Osteoblast (primary cell): ENCODE measurements around the gene GRIN2A. TPM values are rescaled to one million over a fixed set of nuclear protein-coding genes. Genes with fewer than 3 reads are reported as not detected.

Experiments
- DNase-seq: peaks from one replicate; pipeline ENCODE4 v3.0.0; 2011; ENCODE audit warnings: low spot score, mixed read lengths; ENCODE audit not compliant: insufficient read length; ENCODE audit errors: missing footprints
- H2AFZ ChIP-seq: 2 replicates; pipeline ENCODE4 v1.6.0; 2011; ENCODE audit warnings: mild to moderate bottlenecking, low read length
- H3K27ac ChIP-seq: 2 replicates; pipeline ENCODE4 v1.5.1; 2011; ENCODE audit warnings: mild to moderate bottlenecking, low read depth, low read length, moderate library complexity
- H3K27me3 ChIP-seq: 2 replicates; pipeline ENCODE4 v1.6.0; 2012; ENCODE audit warnings: mild to moderate bottlenecking, control low read depth, inconsistent platforms, low read length, moderate library complexity; ENCODE audit not compliant: insufficient read depth
- H3K36me3 ChIP-seq: 2 replicates; pipeline ENCODE4 v1.5.1; 2011; ENCODE audit warnings: mild to moderate bottlenecking, low read length, control low read depth, moderate library complexity; ENCODE audit not compliant: insufficient read depth
- H3K4me1 ChIP-seq: 2 replicates; pipeline ENCODE4 v1.5.1; 2011; ENCODE audit warnings: mild to moderate bottlenecking, low read length, control low read depth, moderate library complexity; ENCODE audit not compliant: insufficient read depth
- H3K4me2 ChIP-seq: 2 replicates; pipeline ENCODE4 v1.6.0; 2011; ENCODE audit warnings: mild to moderate bottlenecking, low read length; ENCODE audit not compliant: insufficient read depth
- H3K4me3 ChIP-seq: fragments of 200-600 bp; sonication (generic); 3 replicates; pipeline ENCODE4 v1.5.1; 2012; ENCODE audit warnings: mild to moderate bottlenecking, low read length, inconsistent platforms; ENCODE audit not compliant: insufficient read depth
- H3K79me2 ChIP-seq: 2 replicates; pipeline ENCODE4 v1.6.0; 2012; ENCODE audit warnings: mild to moderate bottlenecking, low read length, control low read depth, inconsistent platforms; ENCODE audit not compliant: insufficient read depth
- H3K9me3 ChIP-seq: 2 replicates; pipeline ENCODE4 v1.5.1; 2011; ENCODE audit warnings: low read depth, low read length, control low read depth
- H4K20me1 ChIP-seq: 2 replicates; pipeline ENCODE4 v1.6.0; 2012; ENCODE audit warnings: mild to moderate bottlenecking, low read length, control low read depth; ENCODE audit not compliant: insufficient read depth
- total RNA-seq: library from RNA; depleted of rRNA; stranded (reverse); fragments of >200 nt; gene quantifications from 2 replicates; pipeline ENCODE4 v1.2.3, GENCODE V29; 2012
- TF ChIP-seq, protein P1 (sequence below): IDR thresholded peaks from 2 replicates; pipeline ENCODE4 v1.5.1; 2011; ENCODE audit warnings: mild to moderate bottlenecking, low read depth, low read length, moderate library complexity; ENCODE audit errors: extremely low read depth

GRIN2A gene
- total RNA-seq, 1 donor, result 0.72 TPM

DNA sequence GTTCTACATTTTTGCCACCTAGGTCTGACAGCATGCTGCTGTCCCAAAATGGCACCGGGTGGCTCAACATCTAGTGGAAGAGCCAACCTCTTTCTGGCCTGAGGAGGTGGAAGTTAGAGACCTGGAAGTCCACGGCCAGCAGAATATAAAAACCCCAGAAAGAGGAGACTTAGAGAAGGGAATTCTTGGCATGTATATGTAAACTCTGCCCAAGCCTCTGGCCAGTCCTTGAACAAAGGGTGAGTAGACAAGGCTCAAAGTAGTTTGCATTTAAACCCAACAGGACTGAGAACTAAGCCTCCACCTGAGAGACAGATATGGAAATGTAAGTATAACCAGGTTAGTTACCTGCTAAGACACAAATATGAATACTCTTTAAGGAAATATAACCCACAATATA is 210.3 kb downstream of the GRIN2A start:
- no peaks in the 10 kb centered on the region for H3K36me3 ChIP-seq
- no peak overlapping the region for H3K27ac ChIP-seq
- no peaks in the 10 kb centered on the region for H3K79me2 ChIP-seq
- H3K4me1 ChIP-seq, result no peaks in the 10 kb centered on the region
- H4K20me1 ChIP-seq, result no peaks in the 10 kb centered on the region
- TF ChIP-seq, protein P1, sequence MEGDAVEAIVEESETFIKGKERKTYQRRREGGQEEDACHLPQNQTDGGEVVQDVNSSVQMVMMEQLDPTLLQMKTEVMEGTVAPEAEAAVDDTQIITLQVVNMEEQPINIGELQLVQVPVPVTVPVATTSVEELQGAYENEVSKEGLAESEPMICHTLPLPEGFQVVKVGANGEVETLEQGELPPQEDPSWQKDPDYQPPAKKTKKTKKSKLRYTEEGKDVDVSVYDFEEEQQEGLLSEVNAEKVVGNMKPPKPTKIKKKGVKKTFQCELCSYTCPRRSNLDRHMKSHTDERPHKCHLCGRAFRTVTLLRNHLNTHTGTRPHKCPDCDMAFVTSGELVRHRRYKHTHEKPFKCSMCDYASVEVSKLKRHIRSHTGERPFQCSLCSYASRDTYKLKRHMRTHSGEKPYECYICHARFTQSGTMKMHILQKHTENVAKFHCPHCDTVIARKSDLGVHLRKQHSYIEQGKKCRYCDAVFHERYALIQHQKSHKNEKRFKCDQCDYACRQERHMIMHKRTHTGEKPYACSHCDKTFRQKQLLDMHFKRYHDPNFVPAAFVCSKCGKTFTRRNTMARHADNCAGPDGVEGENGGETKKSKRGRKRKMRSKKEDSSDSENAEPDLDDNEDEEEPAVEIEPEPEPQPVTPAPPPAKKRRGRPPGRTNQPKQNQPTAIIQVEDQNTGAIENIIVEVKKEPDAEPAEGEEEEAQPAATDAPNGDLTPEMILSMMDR, result no peak
- H2AFZ ChIP-seq, result no peak overlapping the region
- no peak overlapping the region for H3K4me2 ChIP-seq
- no peaks in the 10 kb centered on the region for H3K27me3 ChIP-seq
- H3K4me3 ChIP-seq, result no peak overlapping the region
- DNase-seq, result no peak
- H3K9me3 ChIP-seq, result no peaks in the 10 kb centered on the region

DNA sequence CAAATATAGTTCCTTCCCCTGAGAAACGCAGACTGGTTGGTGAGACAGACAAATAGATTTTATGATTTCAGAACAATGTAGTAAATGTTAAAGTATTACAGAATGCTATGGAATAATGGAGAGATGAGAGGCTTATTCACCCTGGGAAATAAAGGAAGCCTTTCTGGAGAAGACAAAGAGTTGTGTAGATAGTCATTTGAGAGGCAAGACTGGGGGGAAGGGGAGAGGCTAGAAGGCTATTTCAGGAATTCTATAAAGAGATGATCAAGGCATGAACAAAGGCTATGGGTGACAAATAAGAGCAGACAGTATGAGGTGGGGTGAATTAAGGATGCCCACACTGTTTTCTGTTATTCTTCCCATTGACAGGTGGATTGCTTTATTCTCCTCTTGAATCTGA is 211.4 kb downstream of the GRIN2A start:
- H3K36me3 ChIP-seq, result no peaks in the 10 kb centered on the region
- H3K27ac ChIP-seq, result no peak overlapping the region
- H3K9me3 ChIP-seq, result no peaks in the 10 kb centered on the region
- H4K20me1 ChIP-seq, result no peaks in the 10 kb centered on the region
- no peaks in the 10 kb centered on the region for H3K27me3 ChIP-seq
- DNase-seq, result no peak
- H3K4me3 ChIP-seq, result no peak overlapping the region
- H3K4me1 ChIP-seq, result no peaks in the 10 kb centered on the region
- H2AFZ ChIP-seq, result no peak overlapping the region
- H3K4me2 ChIP-seq, result no peak overlapping the region
- TF ChIP-seq, protein P1, result no peak
- H3K79me2 ChIP-seq, result no peaks in the 10 kb centered on the region

DNA sequence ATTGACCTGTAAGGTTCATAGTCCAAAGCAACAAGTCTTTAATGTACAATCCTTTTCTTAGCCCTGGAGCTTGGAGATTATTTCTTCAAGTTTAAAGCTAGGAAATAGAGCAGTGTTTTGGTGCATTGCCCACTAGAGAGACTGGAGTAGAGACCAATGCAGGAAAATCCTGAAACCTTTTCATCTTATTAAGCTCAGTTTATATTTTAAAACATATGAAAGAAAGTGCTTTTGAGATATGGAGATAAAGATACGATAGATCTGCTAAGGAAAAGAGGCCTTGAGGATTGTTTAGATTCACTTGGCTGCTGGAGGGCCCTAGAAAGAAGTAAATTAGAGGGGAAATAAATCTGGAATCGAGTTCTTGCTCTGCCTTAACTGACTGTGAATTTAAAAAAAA is 212.0 kb downstream of the GRIN2A start:
- TF ChIP-seq, protein P1, result no peak
- H3K4me2 ChIP-seq, result no peak overlapping the region

DNA sequence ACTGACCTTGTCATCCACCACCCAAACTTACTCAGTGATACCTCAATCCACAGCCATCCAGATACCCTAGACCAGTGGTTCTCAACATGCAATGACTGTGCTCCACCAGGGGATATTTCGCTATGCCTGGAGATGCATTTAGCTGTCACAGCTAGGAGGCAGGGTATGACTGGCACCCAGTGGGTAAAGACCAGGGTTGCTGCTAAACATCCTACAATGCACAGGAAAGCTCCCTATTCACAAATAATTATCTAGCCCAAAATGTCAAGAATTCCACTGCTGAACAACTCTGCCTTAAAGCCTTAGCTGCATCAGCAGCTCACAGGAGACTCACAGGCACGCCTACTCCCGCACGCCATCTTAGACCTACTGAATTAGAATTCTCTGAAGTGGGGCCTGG is 212.6 kb downstream of the GRIN2A start:
- no peaks in the 10 kb centered on the region for H3K36me3 ChIP-seq
- H3K27me3 ChIP-seq, result no peaks in the 10 kb centered on the region
- no peak overlapping the region for H3K4me3 ChIP-seq
- H3K4me1 ChIP-seq, result no peaks in the 10 kb centered on the region
- no peaks in the 10 kb centered on the region for H3K9me3 ChIP-seq
- no peaks in the 10 kb centered on the region for H4K20me1 ChIP-seq
- DNase-seq, result no peak
- TF ChIP-seq, protein P1, result no peak
- H3K27ac ChIP-seq, result no peak overlapping the region
- no peak overlapping the region for H3K4me2 ChIP-seq
- no peak overlapping the region for H2AFZ ChIP-seq
- no peaks in the 10 kb centered on the region for H3K79me2 ChIP-seq

More for the DNA sequence above, 212.0 kb downstream of the GRIN2A start:
- Histone ChIP-seq H3K9me3 (no peaks in the 10 kb centered on the region), H3K79me2 (no peaks in the 10 kb centered on the region), H2AFZ (no peak overlapping the region), H3K27me3 (no peaks in the 10 kb centered on the region), H3K4me3 (no peak overlapping the region), H3K36me3 (no peaks in the 10 kb centered on the region), H3K4me1 (no peaks in the 10 kb centered on the region), H4K20me1 (no peaks in the 10 kb centered on the region), H3K27ac (no peak overlapping the region)
- no peak for DNase-seq
